ENCODE data around the gene WWOX. TPM values are rescaled to one million over a fixed set of nuclear protein-coding genes. Genes with fewer than 3 reads are reported as not detected.

Gene WWOX
- total RNA-seq, 6 donors from 2014 or later, result 18.7 to 167 (median 31.0) TPM

- TF ChIP-seq CTCF (IDR thresholded peaks at IDR 0.05) (no peak), POLR2AphosphoS5 (IDR thresholded peaks at IDR 0.05) (no peak), POLR2A (IDR thresholded peaks at IDR 0.05) (no peak), EP300 (IDR thresholded peaks at IDR 0.05) (no peak)
- H3K4me1 ChIP-seq, result peaks cover 0 to 2% (median 0%) of the 10 kb centered on the region in 4 donors
- no peak overlapping the region for H3K4me3 ChIP-seq
- H3K36me3 ChIP-seq, result no peaks in the 10 kb centered on the region
- WGBS, 2 donors, result 0 to 41% methylated on average over 1 of the region's 1 CpG
- H3K27me3 ChIP-seq, result no peaks in the 10 kb centered on the region
- ATAC-seq (ENCODE audit: low FRiP score in 2 of 2) (no peak), DNase-seq (no peak)
- H3K27ac ChIP-seq, result no peak overlapping the region
- peaks cover 0 to 7% (median 2%) of the 10 kb centered on the region in 4 donors for H3K9me3 ChIP-seq
Observed at GRCh38 chr16:78629173-78629572, 529.7 kb downstream of the WWOX start.

GRCh38 chr16:78630102-78630501 lies 530.6 kb downstream of the WWOX start:
- no peak for ATAC-seq (ENCODE audit: low FRiP score in 2 of 2)
- no peak for DNase-seq
- no peaks in the 10 kb centered on the region for H3K36me3 ChIP-seq
- no peak overlapping the region for H3K27ac ChIP-seq
- no peak for TF ChIP-seq POLR2A (IDR thresholded peaks at IDR 0.05)
- TF ChIP-seq POLR2AphosphoS5 (IDR thresholded peaks at IDR 0.05), result no peak
- no peak for TF ChIP-seq CTCF (IDR thresholded peaks at IDR 0.05)
- no peak for TF ChIP-seq EP300 (IDR thresholded peaks at IDR 0.05)
- WGBS, 2 donors, result 87 to 95% methylated on average over 3 of the region's 3 CpGs
- H3K4me3 ChIP-seq, result no peak overlapping the region
- no peaks in the 10 kb centered on the region for H3K4me1 ChIP-seq
- H3K27me3 ChIP-seq, result no peaks in the 10 kb centered on the region
- H3K9me3 ChIP-seq, result peaks cover 0 to 7% (median 2%) of the 10 kb centered on the region in 4 donors

DNA sequence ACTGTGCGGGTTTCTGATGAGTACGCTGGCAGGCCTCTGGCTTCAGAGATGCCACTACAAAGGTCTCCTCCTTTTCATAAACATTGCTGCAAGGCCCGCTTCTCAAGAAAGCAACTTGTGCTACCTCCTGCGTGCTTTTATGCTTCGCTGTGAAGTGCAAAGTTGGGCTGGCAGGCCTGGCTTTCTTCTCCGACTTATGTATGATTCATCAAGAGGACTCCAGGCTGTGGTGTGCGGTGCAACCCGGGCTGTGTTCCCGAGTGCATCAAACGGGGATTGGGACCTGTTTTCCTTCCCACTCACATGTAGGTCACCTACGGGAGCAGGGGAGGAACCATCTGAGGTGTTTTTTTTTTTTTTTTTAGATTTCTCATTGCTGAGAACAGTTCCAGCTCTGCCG lies 534.1 kb downstream of the WWOX start:
- TF ChIP-seq EP300 (IDR thresholded peaks at IDR 0.05) (no peak), CTCF (IDR thresholded peaks at IDR 0.05) (no peak), POLR2A (IDR thresholded peaks at IDR 0.05) (no peak), POLR2AphosphoS5 (IDR thresholded peaks at IDR 0.05) (no peak)
- H3K36me3 ChIP-seq, result no peaks in the 10 kb centered on the region
- no peak for DNase-seq
- no peaks in the 10 kb centered on the region for H3K4me1 ChIP-seq
- H3K27ac ChIP-seq, result no peak overlapping the region
- ATAC-seq (ENCODE audit: low FRiP score in 2 of 2), result peak in 1 of 2 donors; percentile 26
- H3K27me3 ChIP-seq, result no peaks in the 10 kb centered on the region
- peaks cover 0 to 7% (median 2%) of the 10 kb centered on the region in 4 donors for H3K9me3 ChIP-seq
- no peak overlapping the region for H3K4me3 ChIP-seq
- WGBS, 2 donors, result 84 to 85% methylated on average over 12 of the region's 12 CpGs

DNA sequence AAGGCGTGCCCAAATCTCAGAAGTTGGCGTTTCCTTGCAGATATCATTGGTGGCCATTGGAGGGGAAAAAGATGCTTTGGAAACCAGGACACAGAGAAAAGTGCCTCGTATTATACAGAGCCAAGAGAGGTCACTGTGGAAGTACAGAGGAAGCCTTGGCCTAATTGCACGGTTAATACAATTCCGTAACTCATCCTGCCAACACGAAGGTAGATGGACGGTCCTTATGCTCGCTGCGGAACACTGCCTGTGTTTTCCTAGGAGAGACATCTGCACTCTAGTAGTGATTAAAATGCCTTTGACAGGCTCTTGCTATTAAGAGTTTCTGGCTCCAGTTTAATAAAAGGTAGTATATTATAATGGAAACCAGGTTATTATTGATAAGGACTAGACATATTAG lies 536.4 kb downstream of the WWOX start:
- DNase-seq (no peak), ATAC-seq (ENCODE audit: low FRiP score in 2 of 2) (no peak)
- Histone ChIP-seq H3K27me3 (no peaks in the 10 kb centered on the region), H3K27ac (no peak overlapping the region), H3K9me3 (peaks cover 0 to under 1% (median 0%) of the 10 kb centered on the region in 4 donors), H3K4me1 (no peaks in the 10 kb centered on the region), H3K4me3 (no peak overlapping the region), H3K36me3 (no peaks in the 10 kb centered on the region)
- TF ChIP-seq CTCF (IDR thresholded peaks at IDR 0.05), result no peak
- no peak for TF ChIP-seq POLR2A (IDR thresholded peaks at IDR 0.05)
- TF ChIP-seq EP300 (IDR thresholded peaks at IDR 0.05), result no peak
- no peak for TF ChIP-seq POLR2AphosphoS5 (IDR thresholded peaks at IDR 0.05)
- 93 to 95% methylated on average over 9 of the region's 9 CpGs for WGBS, 2 donors

DNA sequence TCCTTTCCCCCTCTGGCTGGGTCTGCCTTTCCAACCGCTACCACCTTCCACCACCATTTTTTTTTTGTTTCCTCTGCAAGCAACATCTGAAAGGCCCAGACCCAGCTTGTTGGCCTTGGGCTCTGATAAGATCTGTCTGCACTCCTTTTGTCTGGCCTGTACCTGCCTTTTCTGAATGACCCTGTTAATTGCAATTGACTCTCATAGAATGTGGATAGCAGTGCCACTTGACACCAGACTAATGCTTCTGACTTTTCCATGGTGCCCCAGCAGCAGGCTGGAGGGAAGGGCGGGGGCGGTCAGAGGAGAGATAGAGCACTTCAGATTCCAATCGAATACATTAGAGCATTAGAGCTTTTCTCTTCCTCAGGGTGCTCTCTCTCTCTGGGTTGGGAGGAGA lies 538.9 kb downstream of the WWOX start:
- Histone ChIP-seq H3K27me3 (no peaks in the 10 kb centered on the region), H3K9me3 (no peaks in the 10 kb centered on the region), H3K4me1 (no peaks in the 10 kb centered on the region), H3K4me3 (no peak overlapping the region), H3K36me3 (no peaks in the 10 kb centered on the region), H3K27ac (no peak overlapping the region)
- DNase-seq, result no peak
- WGBS, 2 donors, result 70 to 82% methylated on average over 4 of the region's 4 CpGs
- ATAC-seq (ENCODE audit: low FRiP score in 2 of 2), result no peak
- TF ChIP-seq CTCF (IDR thresholded peaks at IDR 0.05), result no peak
- no peak for TF ChIP-seq EP300 (IDR thresholded peaks at IDR 0.05)
- no peak for TF ChIP-seq POLR2AphosphoS5 (IDR thresholded peaks at IDR 0.05)
- TF ChIP-seq POLR2A (IDR thresholded peaks at IDR 0.05), result no peak
